Spinal cord (tissue), 10 donors: ENCODE data around the gene SRD5A2. TPM values are rescaled to one million over a fixed set of nuclear protein-coding genes. Genes with fewer than 3 reads are reported as not detected.

Source experiments
- DNase-seq, 6 donors: peaks; one replicate each; pipeline versions ENCODE4 v3.0.0 to v3.0.0-alpha.2; 2013 to 2015; ENCODE audit warnings: low spot score in 6 of 6, low read depth in 4 of 6
- H3K27ac ChIP-seq: one replicate; pipeline ENCODE4 v1.5.1; 2013; ENCODE audit warnings: low read depth, low read length, control low read depth
- H3K27me3 ChIP-seq: one replicate; pipeline ENCODE4 v1.6.1; 2013; ENCODE audit warnings: low read length; ENCODE audit not compliant: control insufficient read depth, insufficient read depth
- H3K36me3 ChIP-seq: one replicate; pipeline ENCODE4 v1.6.1; 2013; ENCODE audit warnings: low read length; ENCODE audit not compliant: control insufficient read depth, insufficient read depth
- H3K4me1 ChIP-seq: one replicate; pipeline ENCODE4 v1.6.1; 2013; ENCODE audit warnings: low read length; ENCODE audit not compliant: control insufficient read depth, insufficient read depth
- H3K4me3 ChIP-seq: one replicate; pipeline ENCODE4 v1.5.1; 2013; ENCODE audit warnings: low read depth, low read length, control low read depth
- H3K9me3 ChIP-seq: one replicate; pipeline ENCODE4 v1.6.1; 2013; ENCODE audit warnings: low read length; ENCODE audit not compliant: control insufficient read depth, insufficient read depth
- WGBS: methylation state at CpG from one replicate; pipeline ENCODE4 v1.1.5; 2013; ENCODE audit warnings: missing lambda C conversion rate; ENCODE audit not compliant: insufficient coverage; 5-methylcytosine and 5-hydroxymethylcytosine counted together
- polyA plus RNA-seq, 2 donors: library from polyadenylated mRNA; unstranded; fragments of 120-200 nt; gene quantifications; one replicate each; pipeline ENCODE4 v1.2.1, GENCODE V29; 2013; ENCODE audit not compliant: insufficient read length in 2 of 2
- total RNA-seq, 2 donors: library from RNA; depleted of rRNA in 1 of 2; stranded (reverse); fragments of 120-200 nt in 1 of 2; fragments of >200 nt in 1 of 2; gene quantifications; one replicate each; pipeline versions ENCODE4 v1.2.3 to v1.2.4, GENCODE V29; 2013 to 2014
- donor health status: healthy.

Gene SRD5A2
- total and polyA plus RNA-seq, 4 donors = 0.17 to 0.59 (median 0.22) TPM

DNA sequence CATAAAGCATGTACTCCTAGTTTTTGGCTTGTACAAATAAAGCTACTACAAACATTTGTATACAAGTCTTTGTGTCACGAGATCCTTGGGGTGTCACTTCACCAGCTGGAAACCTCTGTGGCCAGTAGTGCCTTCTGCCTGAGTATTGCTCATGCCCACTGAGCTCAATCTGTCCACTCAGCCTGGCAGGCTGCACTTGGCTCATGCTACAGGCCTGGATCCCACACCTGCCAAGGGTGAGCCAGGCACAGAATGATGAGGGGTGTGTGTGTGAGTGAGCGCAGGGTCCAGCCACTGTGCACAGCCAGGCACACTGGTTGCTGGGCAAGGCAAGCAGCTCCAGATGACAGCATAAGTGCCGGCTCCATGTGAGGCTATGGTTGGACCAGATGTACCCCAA is 13.1 kb downstream of the SRD5A2 start:
- no peaks in the 10 kb centered on the region for H3K9me3 ChIP-seq
- no peaks in the 10 kb centered on the region for H3K27me3 ChIP-seq
- 84% methylated on average over 3 of the region's 3 CpGs for WGBS
- H3K36me3 ChIP-seq = no peaks in the 10 kb centered on the region
- H3K4me3 ChIP-seq = no peak overlapping the region
- no peak for DNase-seq
- no peak overlapping the region for H3K27ac ChIP-seq
- no peaks in the 10 kb centered on the region for H3K4me1 ChIP-seq

DNA sequence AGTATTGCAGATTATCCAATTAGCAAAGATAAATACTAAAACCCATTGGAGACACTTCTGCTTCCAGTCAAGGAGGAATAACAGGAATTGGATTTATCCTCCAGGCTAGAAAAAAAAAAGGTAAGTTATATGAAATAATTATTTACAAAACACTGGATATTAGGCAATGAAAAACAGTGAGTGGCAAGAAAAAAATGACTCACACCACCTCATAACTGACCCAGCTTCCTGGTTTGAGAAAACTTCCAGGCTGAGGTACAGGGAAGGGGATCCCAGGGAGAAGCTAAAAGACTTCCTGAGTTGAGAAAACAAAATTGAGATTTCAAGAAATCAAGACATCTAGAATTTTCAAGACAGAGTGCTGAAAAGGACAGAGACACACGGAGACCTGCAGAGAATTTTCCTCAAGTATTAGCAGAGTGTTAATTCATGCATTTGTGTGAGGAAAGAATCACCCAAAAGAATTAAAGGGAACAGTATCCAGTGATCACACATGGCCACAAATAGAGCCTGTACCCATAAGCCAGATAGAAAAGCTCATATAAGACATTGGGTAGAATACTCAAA is 17.4 kb downstream of the SRD5A2 start:
- no peak overlapping the region for H3K4me3 ChIP-seq
- no peaks in the 10 kb centered on the region for H3K4me1 ChIP-seq
- WGBS = no CpG with 5 or more reads among the region's 1 CpG
- no peaks in the 10 kb centered on the region for H3K27me3 ChIP-seq
- no peak overlapping the region for H3K27ac ChIP-seq
- DNase-seq = no peak
- no peaks in the 10 kb centered on the region for H3K36me3 ChIP-seq
- no peaks in the 10 kb centered on the region for H3K9me3 ChIP-seq

DNA sequence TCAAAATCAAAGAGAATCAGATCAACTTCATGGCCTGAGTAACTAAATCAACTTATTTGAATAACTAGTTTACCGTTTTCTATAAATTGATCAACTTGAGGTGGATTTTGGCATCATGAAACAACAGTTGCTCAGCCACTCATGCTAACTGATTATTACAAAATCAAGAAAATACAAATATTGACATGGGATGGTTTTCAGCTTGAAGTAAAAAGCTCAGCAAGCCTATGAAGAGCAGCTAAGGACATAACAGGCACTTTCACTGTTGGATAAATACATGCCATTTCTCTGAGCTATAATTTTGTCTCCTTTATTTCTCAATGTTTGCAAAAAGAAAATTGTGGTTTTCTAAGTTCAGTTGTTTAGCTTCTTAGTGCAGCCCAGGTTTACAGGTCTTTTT is 18.9 kb downstream of the SRD5A2 start:
- Histone ChIP-seq H3K4me1 (no peaks in the 10 kb centered on the region), H3K4me3 (no peak overlapping the region), H3K9me3 (no peaks in the 10 kb centered on the region), H3K27ac (no peak overlapping the region), H3K36me3 (no peaks in the 10 kb centered on the region), H3K27me3 (no peaks in the 10 kb centered on the region)
- WGBS = no CpG with 5 or more reads among the region's 1 CpG
- no peak for DNase-seq

DNA sequence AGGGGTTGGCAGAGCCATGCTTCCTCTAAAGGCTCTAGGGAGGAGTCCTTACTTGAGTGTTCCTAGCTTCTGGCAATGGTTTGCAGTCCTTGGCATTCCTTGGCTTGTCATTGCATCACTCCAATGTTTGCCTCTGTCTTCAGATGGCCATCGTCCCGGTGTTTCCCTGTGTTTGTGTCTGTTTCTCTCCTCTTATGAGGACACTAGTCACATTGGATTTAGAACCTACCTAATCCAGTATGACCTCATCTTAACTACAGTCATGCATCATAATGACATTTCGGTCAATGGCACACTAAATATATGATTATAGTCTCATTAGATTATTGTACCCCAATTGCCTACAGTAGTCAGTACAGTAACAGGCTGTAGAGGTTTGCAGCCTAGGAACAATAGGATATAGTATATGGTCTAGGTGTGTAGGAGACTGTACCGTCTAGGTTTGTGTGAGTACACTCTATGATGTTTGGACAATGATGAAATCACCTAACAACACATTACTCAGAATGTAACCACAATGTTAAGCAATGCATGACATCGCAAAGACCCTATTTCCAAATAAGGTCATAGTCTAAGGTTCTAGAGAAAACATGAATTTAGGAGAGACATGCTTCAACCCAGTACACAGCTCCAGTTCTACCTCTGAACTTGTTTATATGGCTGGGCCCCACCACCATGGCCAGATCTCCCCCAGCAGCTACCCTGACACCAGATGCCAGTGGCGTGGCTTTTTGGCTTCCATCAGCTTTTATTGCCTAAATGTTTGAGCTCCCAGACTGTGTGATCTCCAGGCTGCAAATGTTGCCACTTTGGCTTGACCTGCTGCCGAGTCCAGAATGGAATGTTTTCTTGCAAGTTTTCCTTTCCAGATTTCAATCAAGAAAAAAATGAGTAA is 22.1 kb downstream of the SRD5A2 start:
- H3K36me3 ChIP-seq = no peaks in the 10 kb centered on the region
- no peaks in the 10 kb centered on the region for H3K27me3 ChIP-seq
- H3K9me3 ChIP-seq = no peaks in the 10 kb centered on the region
- DNase-seq = no peak
- H3K4me1 ChIP-seq = no peaks in the 10 kb centered on the region
- H3K4me3 ChIP-seq = no peak overlapping the region
- 88% methylated on average over 4 of the region's 7 CpGs for WGBS
- no peak overlapping the region for H3K27ac ChIP-seq

DNA sequence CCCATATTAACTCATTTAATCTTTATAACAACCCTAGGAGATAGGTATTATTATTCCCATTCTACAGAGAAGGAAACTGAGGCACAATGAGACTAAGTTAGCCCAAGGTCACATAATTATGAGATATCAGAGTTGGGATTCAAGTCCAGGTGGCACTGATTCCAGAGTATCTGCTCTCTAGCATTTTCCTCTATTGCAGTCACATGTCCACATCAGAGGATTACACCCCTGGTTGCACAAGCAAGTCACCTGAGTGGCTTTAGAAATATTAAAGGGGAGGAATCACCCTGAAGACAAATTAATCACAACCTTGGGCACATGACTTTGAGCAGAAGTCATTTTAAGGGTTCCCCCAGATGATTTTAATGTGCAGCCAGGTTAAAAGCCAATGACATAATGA is 23.8 kb downstream of the SRD5A2 start:
- DNase-seq = no peak
- Histone ChIP-seq H3K4me1 (no peaks in the 10 kb centered on the region), H3K4me3 (no peak overlapping the region), H3K27me3 (no peaks in the 10 kb centered on the region), H3K27ac (no peak overlapping the region), H3K9me3 (no peaks in the 10 kb centered on the region), H3K36me3 (no peaks in the 10 kb centered on the region)

DNA sequence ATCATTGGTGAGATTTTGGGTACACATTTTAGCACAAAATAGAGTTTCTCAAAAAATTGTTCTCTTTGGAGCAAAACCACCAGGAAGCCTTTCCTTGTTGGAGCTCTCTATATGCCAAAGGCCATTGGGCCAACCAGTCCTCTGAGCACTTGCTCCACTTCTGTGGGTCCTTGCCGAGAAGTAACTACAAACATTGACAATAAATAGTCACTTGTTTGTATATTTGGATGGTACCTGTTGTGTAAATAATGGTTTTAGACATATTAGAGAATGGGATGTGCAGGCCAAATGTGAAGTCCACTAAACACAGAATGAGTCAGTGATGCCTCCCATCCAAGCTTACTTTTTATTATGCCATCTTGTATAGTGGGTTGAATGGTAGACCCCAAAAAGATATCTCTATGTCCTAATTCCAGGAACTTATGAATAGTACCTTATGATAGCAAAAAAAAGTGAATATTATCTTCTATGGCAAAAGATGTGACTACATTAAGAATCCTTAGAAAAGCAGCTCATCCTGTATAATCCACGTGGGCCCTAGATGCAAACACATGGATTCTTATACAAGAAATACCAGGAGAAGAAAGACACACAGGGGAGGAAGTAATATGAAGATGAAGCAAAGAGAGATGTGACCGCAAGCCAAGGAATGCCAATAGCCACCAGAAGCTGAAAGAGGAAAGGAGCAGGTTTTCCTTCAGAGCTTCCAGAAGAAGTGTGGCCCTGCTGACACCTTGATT is 24.6 kb downstream of the SRD5A2 start:
- no peaks in the 10 kb centered on the region for H3K27me3 ChIP-seq
- H3K27ac ChIP-seq = no peak overlapping the region
- H3K4me1 ChIP-seq = no peaks in the 10 kb centered on the region
- H3K9me3 ChIP-seq = no peaks in the 10 kb centered on the region
- H3K36me3 ChIP-seq = no peaks in the 10 kb centered on the region
- 100% methylated on average over 1 of the region's 3 CpGs for WGBS
- no peak for DNase-seq
- no peak overlapping the region for H3K4me3 ChIP-seq

DNA sequence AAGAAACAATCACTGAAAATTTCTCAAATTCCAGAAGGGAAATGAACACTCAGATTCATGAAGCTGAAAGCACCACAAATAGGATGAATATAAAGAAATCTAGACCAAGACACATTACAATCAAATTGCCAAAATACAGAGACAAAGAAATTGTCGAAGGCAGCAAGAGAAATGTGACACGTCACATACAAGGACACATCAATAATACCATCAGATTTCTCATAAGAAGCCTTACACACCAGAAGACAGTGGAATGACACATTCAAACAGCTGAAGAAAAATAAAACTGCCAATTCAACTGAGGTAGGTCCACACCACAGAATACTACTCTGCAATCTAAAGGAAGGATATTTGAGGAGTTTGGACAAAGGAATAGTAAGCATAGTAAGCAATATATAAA is 27.4 kb downstream of the SRD5A2 start:
- Histone ChIP-seq H3K27ac (no peak overlapping the region), H3K36me3 (no peaks in the 10 kb centered on the region), H3K4me1 (no peaks in the 10 kb centered on the region), H3K4me3 (no peak overlapping the region), H3K9me3 (no peaks in the 10 kb centered on the region), H3K27me3 (no peaks in the 10 kb centered on the region)
- WGBS = 56% methylated on average over 2 of the region's 2 CpGs
- no peak for DNase-seq

DNA sequence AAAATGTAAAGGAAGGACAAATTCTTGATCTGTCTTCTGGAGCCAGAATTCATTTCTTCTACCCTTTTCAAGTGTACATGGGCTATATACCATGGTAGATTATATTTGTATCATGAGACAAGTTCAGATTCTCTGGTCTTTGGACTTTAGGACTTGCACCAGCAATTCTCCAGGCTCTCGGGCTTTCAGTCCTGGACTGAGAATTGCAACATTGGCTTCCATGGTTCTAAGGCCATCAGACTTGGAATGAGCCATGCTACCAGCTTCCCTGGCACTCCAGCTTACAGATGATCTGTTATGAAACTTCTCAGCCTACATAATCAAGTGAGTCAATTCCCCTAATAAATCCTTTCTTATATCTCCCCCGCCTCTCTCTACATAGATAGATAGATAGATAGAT is 33.3 kb downstream of the SRD5A2 start:
- whole genome bisulfite sequencing = 78% methylated on average over 1 of the region's 2 CpGs
- Histone ChIP-seq H3K36me3 (no peaks in the 10 kb centered on the region), H3K4me3 (no peak overlapping the region)

DNA sequence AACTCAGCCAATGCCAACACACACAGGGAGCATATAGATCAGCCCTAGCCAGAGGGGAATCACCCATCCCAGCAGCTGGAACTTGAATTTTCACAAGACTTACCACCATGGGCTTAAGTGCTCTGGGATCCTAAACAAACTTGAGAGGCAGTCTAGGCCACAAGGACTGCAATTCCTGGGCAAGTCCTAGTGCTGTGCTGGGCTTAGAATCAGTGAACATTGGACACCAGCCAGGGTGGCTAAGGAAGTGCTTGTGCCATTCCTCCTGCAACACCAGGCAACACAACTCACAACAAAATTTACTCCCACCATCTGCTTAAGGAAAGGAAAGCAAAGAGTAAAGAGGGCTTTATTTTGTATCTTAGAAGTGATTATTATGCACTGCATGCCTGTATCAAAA is 38.9 kb downstream of the SRD5A2 start:
- no peaks in the 10 kb centered on the region for H3K27me3 ChIP-seq
- no peak overlapping the region for H3K27ac ChIP-seq
- H3K4me1 ChIP-seq = no peaks in the 10 kb centered on the region
- H3K4me3 ChIP-seq = no peak overlapping the region
- peaks cover 2% of the 10 kb centered on the region for H3K9me3 ChIP-seq
- no peaks in the 10 kb centered on the region for H3K36me3 ChIP-seq
- DNase-seq = no peak

More for the DNA sequence above, 33.3 kb downstream of the SRD5A2 start:
- DNase-seq = no peak
- Histone ChIP-seq H3K27ac (no peak overlapping the region), H3K4me1 (no peaks in the 10 kb centered on the region), H3K27me3 (no peaks in the 10 kb centered on the region), H3K9me3 (peaks cover 2% of the 10 kb centered on the region)
